ENCODE results near the gene ATP8A2. TPM values are rescaled to one million over a fixed set of nuclear protein-coding genes. Genes with fewer than 3 reads are reported as not detected.

ATP8A2 gene
- polyA plus RNA-seq (2013, experiment 1 of 2): 2.0 TPM
- 2.3 TPM for polyA plus RNA-seq (2013, experiment 2 of 2)

GRCh38 chr13:25371875-25372283, at the start of gene ATP8A2:
ATP8A2 (plus strand) TSS chr13:25371974; CDS start chr13:25372213, 239 bp downstream.
- peaks cover 61% of the 10 kb centered on the region for H3K27me3 ChIP-seq (ENCODE audit: insufficient read depth, low read length)
- WGBS: under 1% methylated on average over 58 of the region's 58 CpGs
- peaks cover 6% of the 10 kb centered on the region; the same call in 1 of the 2 replicates for H3K4me1 ChIP-seq (ENCODE audit: insufficient read depth, low read length)
- peak within 1 kb of the TSS; percentile 64 for H3K4me3 ChIP-seq (ENCODE audit: low read length)
- H3K9ac ChIP-seq (ENCODE audit: low read depth, low read length): no peak within 1 kb of the TSS; the same call in 1 of the 2 replicates
- no peaks in the 10 kb centered on the region for H3K36me3 ChIP-seq (ENCODE audit: insufficient read depth, low read length)
- H3K9me3 ChIP-seq (ENCODE audit: insufficient read depth, low read depth, low read length): no peaks in the 10 kb centered on the region
- no peak within 1 kb of the TSS for H3K27ac ChIP-seq (ENCODE audit: low read depth, low read length)

DNA sequence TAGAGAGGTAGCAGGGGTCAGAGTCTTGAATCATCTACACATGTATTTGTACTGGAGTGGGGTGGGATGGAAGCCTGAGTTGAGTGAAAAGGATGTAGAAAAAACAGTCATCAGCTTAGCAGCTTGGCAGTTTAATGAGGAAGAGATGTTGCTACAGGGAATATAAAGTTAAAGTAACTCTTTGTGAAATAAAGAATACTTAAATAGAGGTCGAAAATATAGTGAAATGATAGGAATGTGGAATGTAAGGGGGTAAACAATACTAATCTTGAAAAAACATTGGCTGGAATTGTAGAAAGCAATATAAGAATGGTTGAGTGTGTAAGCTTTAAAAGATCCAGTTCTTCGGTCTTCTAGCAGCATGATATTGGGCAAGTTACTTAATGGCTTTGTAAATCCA, 47.7 kb upstream of the ATP8A2 start:
- no peaks in the 10 kb centered on the region for H3K9me3 ChIP-seq (ENCODE audit: insufficient read depth, low read depth, low read length)
- 95% methylated on average over 2 of the region's 2 CpGs for WGBS
- no peaks in the 10 kb centered on the region for H3K27me3 ChIP-seq (ENCODE audit: insufficient read depth, low read length)
- no peaks in the 10 kb centered on the region for H3K4me1 ChIP-seq (ENCODE audit: insufficient read depth, low read length)
- H3K9ac ChIP-seq (ENCODE audit: low read depth, low read length): no peak overlapping the region
- H3K4me3 ChIP-seq (ENCODE audit: low read length): no peak overlapping the region
- H3K36me3 ChIP-seq (ENCODE audit: insufficient read depth, low read length): peaks cover 99% of the 10 kb centered on the region
- H3K27ac ChIP-seq (ENCODE audit: low read depth, low read length): no peak overlapping the region

DNA sequence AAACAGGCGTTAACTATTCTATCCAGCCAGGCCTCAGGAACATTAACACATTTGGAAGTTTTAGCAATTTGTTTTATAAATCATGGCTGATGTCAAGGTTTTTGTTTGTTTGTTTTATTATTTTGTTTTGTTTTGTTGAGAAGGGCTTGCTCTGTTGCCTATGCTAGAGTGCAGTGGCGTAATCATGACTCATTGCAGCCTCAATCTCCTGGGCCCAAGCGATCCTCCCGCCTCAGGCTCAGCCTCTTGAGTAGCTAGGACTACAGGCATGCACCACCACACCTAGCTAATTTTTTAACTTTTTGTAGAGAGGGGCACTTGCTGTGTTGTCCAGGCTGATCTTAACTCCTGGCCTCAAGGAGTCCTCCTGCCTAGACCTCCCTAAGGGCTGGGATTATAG, 42.1 kb upstream of the ATP8A2 start:
- no peaks in the 10 kb centered on the region for H3K9me3 ChIP-seq (ENCODE audit: insufficient read depth, low read depth, low read length)
- H3K27me3 ChIP-seq (ENCODE audit: insufficient read depth, low read length): no peaks in the 10 kb centered on the region
- H3K9ac ChIP-seq (ENCODE audit: low read depth, low read length): no peak overlapping the region
- H3K27ac ChIP-seq (ENCODE audit: low read depth, low read length): no peak overlapping the region
- H3K36me3 ChIP-seq (ENCODE audit: insufficient read depth, low read length): peaks cover 98% of the 10 kb centered on the region
- H3K4me3 ChIP-seq (ENCODE audit: low read length): no peak overlapping the region
- 98% methylated on average over 4 of the region's 4 CpGs for WGBS
- no peaks in the 10 kb centered on the region for H3K4me1 ChIP-seq (ENCODE audit: insufficient read depth, low read length)

GRCh38 chr13:25330541-25330940, 41.2 kb upstream of the ATP8A2 start:
- Histone ChIP-seq H3K36me3 (ENCODE audit: insufficient read depth, low read length) (peaks cover 98% of the 10 kb centered on the region), H3K4me3 (ENCODE audit: low read length) (no peak overlapping the region), H3K27me3 (ENCODE audit: insufficient read depth, low read length) (no peaks in the 10 kb centered on the region), H3K4me1 (ENCODE audit: insufficient read depth, low read length) (no peaks in the 10 kb centered on the region), H3K9me3 (ENCODE audit: insufficient read depth, low read depth, low read length) (no peaks in the 10 kb centered on the region), H3K27ac (ENCODE audit: low read depth, low read length) (no peak overlapping the region), H3K9ac (ENCODE audit: low read depth, low read length) (no peak overlapping the region)
- no CpG with 5 or more reads among the region's 1 CpG for WGBS

GRCh38 chr13:25335856-25336255, 35.9 kb upstream of the ATP8A2 start:
- Histone ChIP-seq H3K27me3 (ENCODE audit: insufficient read depth, low read length) (no peaks in the 10 kb centered on the region), H3K36me3 (ENCODE audit: insufficient read depth, low read length) (peaks cover 94% of the 10 kb centered on the region), H3K4me3 (ENCODE audit: low read length) (no peak overlapping the region), H3K27ac (ENCODE audit: low read depth, low read length) (no peak overlapping the region), H3K9ac (ENCODE audit: low read depth, low read length) (no peak overlapping the region), H3K9me3 (ENCODE audit: insufficient read depth, low read depth, low read length) (no peaks in the 10 kb centered on the region), H3K4me1 (ENCODE audit: insufficient read depth, low read length) (no peaks in the 10 kb centered on the region)
- WGBS: 93% methylated on average over 3 of the region's 3 CpGs

DNA sequence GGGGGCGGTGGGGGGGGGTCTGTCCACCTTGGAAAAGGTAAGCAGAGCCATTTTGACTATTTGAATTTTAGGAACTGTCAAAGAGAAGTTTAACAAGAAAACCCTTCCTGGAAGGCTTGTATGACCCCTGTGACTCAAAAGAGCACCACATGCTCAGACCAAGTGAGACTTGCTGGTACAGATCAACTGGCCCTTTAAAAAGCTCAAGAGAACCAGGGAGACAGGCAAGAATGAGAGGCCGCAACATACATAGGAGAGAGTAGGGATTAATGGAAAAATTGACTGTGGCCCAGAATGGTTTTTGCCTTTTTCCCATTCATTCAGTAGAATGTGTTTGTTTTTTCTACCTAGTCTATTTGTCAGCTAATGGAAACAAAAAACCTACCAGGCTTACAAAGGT, 26.2 kb upstream of the ATP8A2 start:
- WGBS: 92% methylated on average over 2 of the region's 2 CpGs
- no peaks in the 10 kb centered on the region for H3K9me3 ChIP-seq (ENCODE audit: insufficient read depth, low read depth, low read length)
- no peak overlapping the region for H3K4me3 ChIP-seq (ENCODE audit: low read length)
- H3K36me3 ChIP-seq (ENCODE audit: insufficient read depth, low read length): peaks cover 5% of the 10 kb centered on the region; the same call in 1 of the 2 replicates
- H3K4me1 ChIP-seq (ENCODE audit: insufficient read depth, low read length): peaks cover 25% of the 10 kb centered on the region
- no peak overlapping the region for H3K9ac ChIP-seq (ENCODE audit: low read depth, low read length)
- no peaks in the 10 kb centered on the region for H3K27me3 ChIP-seq (ENCODE audit: insufficient read depth, low read length)
- no peak overlapping the region; the same call in 1 of the 2 replicates for H3K27ac ChIP-seq (ENCODE audit: low read depth, low read length)

DNA sequence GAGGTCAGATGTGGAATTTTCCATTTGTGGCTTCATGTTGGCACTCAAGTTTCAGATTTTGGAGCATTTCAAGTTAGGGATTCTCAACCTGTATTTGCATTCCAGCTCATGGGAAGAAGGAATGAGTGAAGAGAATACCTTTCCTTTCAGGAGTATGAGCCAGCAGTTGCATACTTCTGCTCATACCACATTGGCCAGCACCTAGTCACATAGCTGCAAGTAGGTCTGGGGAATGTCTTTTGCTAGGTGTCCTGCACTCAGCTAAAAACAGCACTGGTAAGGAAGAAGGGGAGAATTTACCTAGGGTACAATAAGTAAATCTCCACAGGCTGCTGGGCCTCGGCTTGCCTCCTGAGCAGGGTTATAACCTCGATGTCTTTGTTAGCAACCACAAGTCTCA, 24.6 kb upstream of the ATP8A2 start:
- Histone ChIP-seq H3K4me1 (ENCODE audit: insufficient read depth, low read length) (peaks cover 25% of the 10 kb centered on the region), H3K27ac (ENCODE audit: low read depth, low read length) (no peak overlapping the region), H3K36me3 (ENCODE audit: insufficient read depth, low read length) (no peaks in the 10 kb centered on the region), H3K27me3 (ENCODE audit: insufficient read depth, low read length) (no peaks in the 10 kb centered on the region), H3K9ac (ENCODE audit: low read depth, low read length) (no peak overlapping the region), H3K4me3 (ENCODE audit: low read length) (no peak overlapping the region), H3K9me3 (ENCODE audit: insufficient read depth, low read depth, low read length) (no peaks in the 10 kb centered on the region)
- WGBS: 92% methylated on average over 2 of the region's 2 CpGs

DNA sequence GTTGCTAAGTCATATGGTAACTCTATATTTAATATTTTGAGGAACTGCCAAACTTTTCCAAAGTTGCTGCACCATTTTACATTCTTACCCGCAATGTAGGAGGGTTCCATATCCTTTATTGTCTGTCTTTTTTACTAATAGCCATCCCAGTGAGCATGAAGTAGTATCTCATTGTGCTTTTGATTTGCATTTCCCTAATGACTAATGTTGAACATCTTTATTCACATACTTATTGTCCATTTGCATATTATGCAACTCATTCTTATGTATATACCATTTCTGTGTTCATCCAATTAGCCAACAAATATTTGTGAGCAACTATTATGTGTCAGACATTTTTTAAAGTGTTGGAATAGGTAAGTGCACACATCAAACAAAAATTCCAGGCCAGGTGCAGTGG, 20.4 kb upstream of the ATP8A2 start:
- H3K4me3 ChIP-seq (ENCODE audit: low read length): no peak overlapping the region
- 100% methylated on average over 1 of the region's 1 CpG for WGBS

DNA sequence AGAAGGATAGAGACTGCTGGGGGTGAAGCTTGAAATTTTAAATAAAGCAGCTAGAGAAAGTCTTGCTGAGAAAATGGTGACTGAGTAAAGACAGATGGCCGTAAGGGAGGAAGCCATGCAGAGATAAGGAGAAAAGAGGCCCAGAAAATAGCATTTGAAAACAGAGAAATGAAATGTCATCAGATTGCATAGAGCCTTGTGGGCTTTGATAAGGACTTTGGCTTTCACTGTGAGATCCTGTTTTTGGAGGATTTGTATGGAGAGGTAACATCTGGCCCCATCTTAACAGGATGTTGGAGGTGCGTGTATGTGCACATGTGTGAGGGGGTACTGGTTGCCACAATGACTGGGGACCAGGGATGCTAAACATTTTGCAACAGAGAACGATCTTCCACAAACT, 19.5 kb upstream of the ATP8A2 start:
- Histone ChIP-seq H3K27ac (ENCODE audit: low read depth, low read length) (no peak overlapping the region), H3K4me3 (ENCODE audit: low read length) (no peak overlapping the region), H3K36me3 (ENCODE audit: insufficient read depth, low read length) (no peaks in the 10 kb centered on the region), H3K27me3 (ENCODE audit: insufficient read depth, low read length) (no peaks in the 10 kb centered on the region), H3K9me3 (ENCODE audit: insufficient read depth, low read depth, low read length) (no peaks in the 10 kb centered on the region), H3K4me1 (ENCODE audit: insufficient read depth, low read length) (peaks cover 5% of the 10 kb centered on the region; the same call in 1 of the 2 replicates), H3K9ac (ENCODE audit: low read depth, low read length) (no peak overlapping the region)
- WGBS: 93% methylated on average over 3 of the region's 3 CpGs

More for the DNA sequence above, 20.4 kb upstream of the ATP8A2 start:
- Histone ChIP-seq H3K27me3 (ENCODE audit: insufficient read depth, low read length) (no peaks in the 10 kb centered on the region), H3K36me3 (ENCODE audit: insufficient read depth, low read length) (no peaks in the 10 kb centered on the region), H3K9me3 (ENCODE audit: insufficient read depth, low read depth, low read length) (no peaks in the 10 kb centered on the region), H3K9ac (ENCODE audit: low read depth, low read length) (no peak overlapping the region), H3K4me1 (ENCODE audit: insufficient read depth, low read length) (peaks cover 7% of the 10 kb centered on the region; the same call in 1 of the 2 replicates), H3K27ac (ENCODE audit: low read depth, low read length) (no peak overlapping the region)

DNA sequence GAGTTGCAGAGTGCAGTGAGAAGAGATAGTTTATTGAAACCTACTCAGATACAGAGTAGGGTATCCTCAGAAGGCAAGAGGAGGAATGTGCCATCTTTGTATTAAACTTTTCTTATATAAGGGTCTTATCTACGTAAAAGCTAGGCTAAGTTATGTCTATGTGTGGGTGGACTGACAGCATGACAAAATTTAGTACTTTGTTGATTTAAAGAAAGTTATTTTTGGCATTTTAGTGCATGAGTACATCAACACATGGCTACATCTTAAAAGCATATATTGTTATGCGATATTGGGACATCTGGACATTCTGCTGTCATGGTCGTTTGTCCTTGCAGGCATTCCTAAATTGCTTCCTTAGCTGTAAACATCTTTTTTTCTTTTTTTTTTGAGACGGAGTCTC, 19.0 kb upstream of the ATP8A2 start:
- WGBS: 94% methylated on average over 4 of the region's 4 CpGs
- H3K4me3 ChIP-seq (ENCODE audit: low read length): no peak overlapping the region
- H3K9ac ChIP-seq (ENCODE audit: low read depth, low read length): no peak overlapping the region
- no peaks in the 10 kb centered on the region for H3K36me3 ChIP-seq (ENCODE audit: insufficient read depth, low read length)
- H3K9me3 ChIP-seq (ENCODE audit: insufficient read depth, low read depth, low read length): no peaks in the 10 kb centered on the region
- H3K27me3 ChIP-seq (ENCODE audit: insufficient read depth, low read length): no peaks in the 10 kb centered on the region
- no peaks in the 10 kb centered on the region for H3K4me1 ChIP-seq (ENCODE audit: insufficient read depth, low read length)
- H3K27ac ChIP-seq (ENCODE audit: low read depth, low read length): no peak overlapping the region

GRCh38 chr13:25353344-25353743, 18.4 kb upstream of the ATP8A2 start:
- Histone ChIP-seq H3K4me3 (ENCODE audit: low read length) (no peak overlapping the region), H3K9ac (ENCODE audit: low read depth, low read length) (no peak overlapping the region), H3K4me1 (ENCODE audit: insufficient read depth, low read length) (no peaks in the 10 kb centered on the region), H3K27ac (ENCODE audit: low read depth, low read length) (no peak overlapping the region), H3K36me3 (ENCODE audit: insufficient read depth, low read length) (no peaks in the 10 kb centered on the region), H3K9me3 (ENCODE audit: insufficient read depth, low read depth, low read length) (no peaks in the 10 kb centered on the region), H3K27me3 (ENCODE audit: insufficient read depth, low read length) (no peaks in the 10 kb centered on the region)
- WGBS: 94% methylated on average over 4 of the region's 4 CpGs

- Histone ChIP-seq H3K4me3 (ENCODE audit: low read length) (no peak overlapping the region), H3K27me3 (ENCODE audit: insufficient read depth, low read length) (no peaks in the 10 kb centered on the region), H3K27ac (ENCODE audit: low read depth, low read length) (no peak overlapping the region), H3K9me3 (ENCODE audit: insufficient read depth, low read depth, low read length) (no peaks in the 10 kb centered on the region), H3K9ac (ENCODE audit: low read depth, low read length) (no peak overlapping the region), H3K36me3 (ENCODE audit: insufficient read depth, low read length) (no peaks in the 10 kb centered on the region), H3K4me1 (ENCODE audit: insufficient read depth, low read length) (no peaks in the 10 kb centered on the region)
- WGBS: 92% methylated on average over 6 of the region's 6 CpGs
Observed at GRCh38 chr13:25354377-25354776, 17.4 kb upstream of the ATP8A2 start.
